HG02973 (cell line): Measurements from ENCODE around the gene SRPK2.
"Not testable (repeated sequence)": the region's sequence is repeated elsewhere in the genome, so short reads cannot be mapped to it uniquely, and the experiment has no call there.

Experiments used
- ATAC-seq: cut with Tn5 transposase; IDR thresholded peaks from one replicate; pipeline ENCODE4 v1.9.1; 2021; ENCODE audit warnings: moderate library complexity; ENCODE audit not compliant: unreplicated experiment

Gene SRPK2

DNA sequence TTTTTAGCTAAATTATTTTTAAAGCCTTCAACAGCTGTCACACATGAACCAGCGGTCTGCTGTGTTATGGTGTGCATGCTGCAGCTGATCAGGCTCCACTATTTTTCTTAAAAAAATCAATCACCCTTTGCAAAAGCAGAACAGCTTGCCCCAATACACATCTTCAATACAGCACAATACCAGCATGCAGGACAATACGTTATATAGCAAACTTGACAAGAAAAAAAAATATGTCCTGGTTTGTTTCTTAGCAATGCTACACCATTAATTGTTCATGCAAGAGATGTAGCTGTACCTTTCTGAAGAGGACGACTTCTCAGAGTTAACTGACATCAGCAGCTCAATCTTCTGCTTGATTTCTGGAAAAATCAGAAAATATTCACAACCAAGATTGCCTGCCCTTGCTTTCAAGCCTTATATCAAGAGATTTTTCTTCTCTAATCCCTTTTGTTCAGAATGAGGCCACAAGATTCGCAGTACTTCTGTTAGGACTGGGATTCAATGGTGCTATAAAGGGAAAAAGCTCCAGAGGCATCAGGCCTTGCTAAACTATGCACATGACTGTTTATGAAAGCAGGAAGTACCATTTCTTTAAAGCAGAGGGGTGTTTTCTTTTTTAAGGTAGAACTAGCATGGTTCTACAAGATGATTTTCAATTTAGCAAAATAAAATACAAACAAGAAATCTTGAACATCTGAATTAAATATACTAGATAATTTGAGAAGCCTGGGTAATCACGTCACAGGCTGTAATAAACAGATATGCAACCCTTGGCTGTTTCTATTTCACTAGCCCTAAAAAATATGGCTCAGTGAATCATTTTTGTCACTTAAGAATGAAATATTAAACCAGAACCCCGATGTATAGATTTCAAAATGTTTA, 120.0 kb downstream of the SRPK2 start:
- ATAC-seq: peak; percentile 66

DNA sequence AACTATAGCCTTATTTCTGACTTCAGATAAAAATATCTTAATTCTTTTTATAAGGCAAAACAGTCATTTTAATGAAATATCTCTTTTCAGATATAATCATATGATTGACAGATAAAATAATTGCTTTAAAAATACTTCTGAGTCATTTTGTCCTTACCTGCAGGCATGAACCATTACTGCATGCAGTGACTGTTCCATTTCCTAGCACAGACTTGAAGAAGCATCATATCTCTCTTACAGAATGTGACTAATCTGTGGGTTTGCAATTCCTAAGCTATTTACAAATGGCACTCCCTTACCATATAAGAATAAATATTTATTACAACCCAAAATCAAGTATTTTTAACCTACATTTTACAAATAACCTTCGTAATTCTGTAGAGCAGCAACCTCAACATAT, 120.7 kb downstream of the SRPK2 start:
- ATAC-seq: no peak

DNA sequence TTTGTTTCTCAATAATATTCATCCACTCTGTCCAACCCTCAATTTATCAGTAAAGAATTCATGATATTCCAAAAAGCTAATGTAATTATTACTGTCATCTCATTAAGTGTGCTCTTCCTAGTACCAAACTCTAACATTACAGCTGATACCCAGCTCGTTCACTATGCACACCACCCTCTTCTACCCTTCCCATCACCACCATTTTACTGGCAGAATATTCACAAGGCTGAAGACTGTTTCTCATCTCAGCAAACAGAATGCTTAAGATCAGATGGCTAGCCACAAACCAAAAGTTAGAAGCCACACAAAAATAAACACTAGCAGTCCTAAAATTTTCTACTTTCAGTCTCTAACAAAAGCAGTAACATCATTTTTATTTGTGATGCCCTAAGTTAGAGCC, 121.5 kb downstream of the SRPK2 start:
- ATAC-seq: no peak

DNA sequence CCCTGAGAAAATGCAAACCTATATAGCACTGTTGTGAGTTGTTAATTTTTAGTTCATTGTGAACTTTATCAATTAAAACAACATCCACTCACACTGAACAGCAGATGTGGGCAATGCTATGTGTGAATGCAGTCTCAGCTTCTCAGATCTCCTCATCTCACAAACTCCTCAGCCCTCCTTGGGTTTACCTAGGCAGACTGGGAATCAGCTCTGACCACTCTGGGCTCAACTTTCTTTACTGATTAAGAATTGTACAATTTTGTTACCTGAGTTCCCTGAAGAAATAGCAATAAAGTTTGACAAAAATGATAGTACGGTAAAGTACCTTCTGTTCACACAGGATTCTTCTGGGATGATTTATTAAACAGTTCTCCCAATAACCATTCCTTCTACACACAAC, 124.0 kb downstream of the SRPK2 start:
- ATAC-seq: no peak

DNA sequence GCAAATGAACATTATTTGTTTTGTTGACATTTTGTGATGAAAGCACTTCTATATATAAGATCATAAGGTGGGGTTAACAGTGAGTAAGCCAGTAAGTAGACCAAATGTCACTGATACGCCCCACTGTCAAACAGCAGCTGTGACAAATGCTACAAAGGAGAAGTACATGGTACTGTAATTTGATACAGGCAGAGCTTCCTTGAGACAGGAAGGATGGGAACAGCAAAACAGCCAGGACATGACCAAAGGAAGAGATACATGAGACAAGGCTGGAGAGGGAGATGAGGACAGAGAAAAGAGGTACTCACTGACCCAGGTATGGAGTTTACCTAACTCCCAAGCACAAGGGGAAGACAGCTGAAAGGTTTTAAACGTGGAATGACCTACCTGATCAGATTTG, 127.0 kb downstream of the SRPK2 start:
- ATAC-seq: no peak

DNA sequence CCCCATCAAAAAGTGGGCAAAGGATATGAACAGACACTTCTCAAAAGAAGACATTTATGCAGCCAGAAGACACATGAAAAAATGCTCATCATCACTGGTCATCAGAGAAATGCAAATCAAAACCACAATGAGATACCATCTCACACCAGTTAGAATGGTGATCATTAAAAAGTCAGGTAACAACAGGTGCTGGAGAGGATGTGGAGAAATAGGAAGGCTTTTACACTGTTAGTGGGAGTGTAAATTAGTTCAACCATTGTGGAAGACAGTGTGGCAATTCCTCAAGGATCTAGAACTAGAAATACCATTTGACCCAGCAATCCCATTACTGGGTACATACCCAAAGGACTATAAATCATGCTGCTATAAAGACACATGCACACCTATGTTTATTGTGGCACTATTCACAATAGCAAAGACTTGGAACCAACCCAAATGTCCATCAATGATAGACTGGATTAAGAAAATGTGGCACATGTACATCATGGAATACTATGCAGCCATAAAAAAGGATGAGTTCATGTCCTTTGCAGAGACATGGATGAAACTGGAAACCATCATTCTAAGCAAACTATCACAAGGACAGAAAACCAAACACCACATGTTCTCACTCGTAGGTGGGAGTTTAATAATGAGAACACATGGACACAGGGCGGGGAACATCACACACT, 128.4 kb downstream of the SRPK2 start:
- not testable (repeated sequence) for ATAC-seq

DNA sequence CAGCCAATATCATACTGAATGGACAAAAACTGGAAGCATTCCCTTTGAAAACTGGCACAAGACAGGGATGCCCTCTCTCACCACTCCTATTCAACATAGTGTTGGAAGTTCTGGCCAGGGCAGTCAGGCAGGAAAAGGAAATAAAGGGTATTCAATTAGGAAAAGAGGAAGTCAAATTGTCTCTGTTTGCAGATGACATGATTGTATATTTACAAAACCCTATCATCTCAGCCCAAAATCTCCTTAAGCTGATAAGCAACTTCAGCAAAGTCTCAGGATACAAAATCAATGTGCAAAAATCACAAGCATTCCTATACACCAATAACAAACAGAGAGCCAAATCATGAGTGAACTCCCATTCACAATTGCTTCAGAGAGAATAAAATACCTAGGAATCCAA, 129.8 kb downstream of the SRPK2 start:
- not testable (repeated sequence) for ATAC-seq

DNA sequence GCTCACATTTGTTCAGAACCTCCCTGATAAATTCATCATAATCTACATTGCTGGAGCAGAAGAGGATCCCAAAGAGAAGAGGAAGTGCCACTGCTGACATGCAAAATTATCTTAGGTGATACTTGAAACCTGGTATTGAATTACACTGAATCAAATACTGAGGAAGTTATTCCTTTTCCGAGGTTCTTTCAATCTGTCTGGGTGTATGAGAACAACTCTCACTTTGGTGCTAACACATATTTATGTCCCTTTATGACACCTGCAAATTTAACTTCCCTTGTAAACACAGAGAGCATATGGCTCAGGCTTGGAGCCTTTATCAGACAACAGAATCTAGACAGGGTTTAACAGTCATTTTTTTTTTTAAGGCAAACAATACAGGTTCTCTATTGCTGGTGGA, 131.4 kb downstream of the SRPK2 start:
- no peak for ATAC-seq

DNA sequence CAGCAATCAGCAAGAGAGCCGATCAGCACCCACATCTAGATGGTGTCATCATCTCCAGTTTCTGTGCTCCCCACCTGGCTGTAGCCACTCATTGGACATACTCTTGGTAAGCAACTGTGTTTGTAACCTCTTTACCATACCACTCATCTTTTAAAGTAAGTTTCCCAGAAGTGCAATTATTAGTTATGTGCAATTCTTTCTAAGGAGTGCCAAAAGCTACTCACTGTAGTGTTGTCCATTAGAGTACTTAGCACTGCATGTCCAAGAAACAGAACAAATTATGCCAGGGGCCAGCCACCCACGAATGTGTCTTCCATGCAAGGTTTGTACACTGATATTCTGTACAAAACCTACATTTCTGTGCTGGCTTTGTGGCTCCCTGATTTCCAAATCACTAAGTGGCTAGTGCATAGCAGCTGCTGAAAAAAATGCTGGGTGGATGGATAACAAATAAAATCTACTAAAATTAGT, 131.9 kb downstream of the SRPK2 start:
- ATAC-seq: no peak

DNA sequence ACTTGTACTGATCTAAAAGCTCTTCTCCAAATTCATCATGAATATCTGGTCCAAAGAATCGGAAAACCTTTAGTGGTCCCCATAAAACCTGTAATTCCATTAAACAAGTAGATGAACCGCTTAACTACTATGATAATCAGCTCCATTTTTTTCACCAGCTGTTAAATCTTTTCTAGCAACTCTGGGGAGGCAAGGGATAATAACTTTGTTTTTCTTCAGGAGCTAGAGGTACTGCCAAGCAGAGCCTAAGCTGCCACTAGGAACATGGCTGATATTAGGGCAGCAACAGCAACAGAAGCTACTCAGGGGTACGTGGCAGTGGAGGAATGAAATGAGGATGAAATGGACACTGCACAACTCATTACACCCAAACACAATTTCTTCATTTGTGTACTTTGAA, 138.0 kb downstream of the SRPK2 start:
- no peak for ATAC-seq

DNA sequence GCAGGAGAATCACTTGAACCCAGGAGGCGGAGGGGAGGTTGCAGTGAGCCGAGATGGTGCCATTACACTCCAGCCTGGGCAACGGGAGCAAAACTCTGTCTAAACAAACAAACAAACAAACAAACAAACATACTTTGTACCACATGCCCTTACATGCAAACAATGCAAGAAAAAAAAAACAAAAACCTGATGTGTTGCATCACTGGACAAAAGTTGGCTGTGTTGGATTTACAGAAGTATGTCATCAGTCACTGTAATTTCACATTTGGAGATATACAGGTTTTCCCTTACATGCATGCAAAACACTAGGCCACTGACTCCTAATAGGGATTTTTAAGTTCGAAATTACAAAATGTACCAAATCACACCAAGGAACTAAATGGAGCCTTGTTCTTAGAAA, 138.5 kb downstream of the SRPK2 start:
- no peak for ATAC-seq

DNA sequence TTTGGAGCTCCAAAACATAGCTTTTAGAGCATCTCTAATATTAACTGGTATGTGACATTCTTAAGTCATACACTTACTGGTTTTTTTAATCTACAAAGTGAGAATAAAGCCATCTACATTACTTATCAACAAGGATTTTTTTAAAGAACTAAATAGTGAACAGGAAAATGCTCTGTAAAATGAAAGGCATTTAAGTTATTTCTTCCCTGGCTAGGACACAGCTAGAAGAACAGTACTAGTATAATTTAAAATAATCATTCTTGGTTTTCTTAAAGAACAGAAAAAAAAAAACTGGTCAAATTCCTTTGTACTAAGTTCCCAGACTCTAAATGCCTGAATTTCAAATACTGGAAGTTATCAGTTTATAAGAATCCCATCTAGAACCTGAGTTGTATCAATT, 139.5 kb downstream of the SRPK2 start:
- ATAC-seq: no peak

DNA sequence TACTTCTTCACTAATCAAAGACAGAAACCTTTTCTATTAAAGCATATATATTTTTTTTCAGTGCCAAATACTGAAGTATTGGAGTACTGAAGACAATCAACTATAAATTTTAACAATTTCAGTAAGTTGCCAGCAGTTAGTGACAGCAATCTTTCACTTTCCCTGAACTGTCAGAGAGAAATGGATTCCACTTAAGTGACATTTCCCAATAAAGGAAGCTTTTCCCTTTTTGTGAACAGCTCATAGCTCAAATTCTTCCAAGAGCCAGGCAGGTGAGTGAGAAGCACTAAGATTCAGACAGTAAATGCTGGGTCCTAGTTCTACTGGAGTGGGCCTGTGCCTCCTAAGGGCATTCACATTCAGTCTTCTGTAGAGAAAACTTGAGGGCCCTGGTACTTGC, 142.0 kb downstream of the SRPK2 start:
- ATAC-seq: no peak

DNA sequence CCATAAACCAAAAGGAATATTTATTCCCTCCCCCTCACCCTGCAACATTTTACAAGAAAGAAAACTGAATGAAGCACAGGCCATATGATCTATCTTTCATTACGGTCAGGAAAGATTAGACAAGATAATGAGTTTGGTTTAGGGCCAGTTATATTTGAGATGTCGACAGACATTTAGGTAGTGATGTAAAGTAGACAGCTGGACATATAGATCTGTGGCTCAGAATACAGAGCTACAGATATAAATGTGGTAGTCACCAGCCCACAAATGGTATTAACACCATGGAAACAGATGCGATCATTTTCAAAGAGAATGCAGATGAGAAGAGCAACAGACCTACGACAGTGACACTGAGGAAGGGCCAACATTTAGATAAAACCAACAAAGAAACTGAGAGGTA, 142.5 kb downstream of the SRPK2 start:
- no peak for ATAC-seq

DNA sequence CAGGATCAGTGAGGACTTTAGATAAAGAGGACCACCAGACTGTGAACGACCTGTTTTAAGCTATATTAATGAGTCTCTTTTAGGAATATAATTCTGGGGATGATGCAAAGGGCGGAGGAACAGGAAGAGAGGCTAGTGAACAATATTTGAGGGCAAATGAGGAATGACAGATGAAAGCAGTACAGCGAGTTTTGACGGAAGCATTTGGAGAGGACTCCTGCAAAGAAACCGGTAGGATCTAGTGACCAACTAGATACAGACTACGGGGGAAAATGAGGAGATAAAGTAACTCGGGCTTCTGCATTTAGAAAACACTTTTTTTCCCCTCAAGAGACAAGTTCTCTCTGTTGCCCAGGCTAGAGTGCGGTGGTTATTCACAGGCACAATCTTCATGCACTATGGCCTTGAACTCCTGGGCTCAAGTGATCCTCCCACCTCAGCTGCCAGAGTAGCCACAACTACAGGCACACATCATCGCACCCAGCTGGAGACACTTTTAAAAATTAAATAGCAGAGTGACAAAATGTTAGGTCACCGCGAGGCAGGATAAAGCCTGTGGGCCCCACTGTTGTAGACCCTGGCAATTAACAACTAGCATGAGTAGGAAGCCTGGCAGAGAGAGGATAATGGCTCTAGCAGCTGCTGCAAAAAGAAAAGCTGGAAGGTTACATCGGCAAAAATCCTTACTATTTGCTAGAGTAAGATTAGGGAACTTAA, 143.2 kb downstream of the SRPK2 start:
- ATAC-seq: no peak

DNA sequence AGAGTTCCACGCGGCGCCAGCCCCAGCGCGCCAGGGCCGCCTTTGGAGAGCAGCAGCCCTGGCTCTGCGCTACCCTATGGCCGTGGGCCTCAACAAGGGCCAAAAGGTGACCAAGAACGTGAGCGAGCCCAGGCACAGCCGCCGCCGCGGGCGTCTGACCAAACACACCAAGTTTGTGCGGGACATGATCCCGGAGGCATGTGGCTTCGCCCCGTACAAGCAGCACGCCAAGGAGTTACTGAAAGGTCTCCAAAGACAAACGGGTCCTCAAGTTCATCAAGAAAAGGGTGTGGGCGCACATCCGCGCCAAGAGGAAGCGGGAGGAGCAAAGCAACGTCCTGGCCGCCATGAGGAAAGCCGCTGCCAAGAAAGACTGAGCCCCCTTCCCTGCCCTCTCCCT, 144.1 kb downstream of the SRPK2 start:
- ATAC-seq: no peak

DNA sequence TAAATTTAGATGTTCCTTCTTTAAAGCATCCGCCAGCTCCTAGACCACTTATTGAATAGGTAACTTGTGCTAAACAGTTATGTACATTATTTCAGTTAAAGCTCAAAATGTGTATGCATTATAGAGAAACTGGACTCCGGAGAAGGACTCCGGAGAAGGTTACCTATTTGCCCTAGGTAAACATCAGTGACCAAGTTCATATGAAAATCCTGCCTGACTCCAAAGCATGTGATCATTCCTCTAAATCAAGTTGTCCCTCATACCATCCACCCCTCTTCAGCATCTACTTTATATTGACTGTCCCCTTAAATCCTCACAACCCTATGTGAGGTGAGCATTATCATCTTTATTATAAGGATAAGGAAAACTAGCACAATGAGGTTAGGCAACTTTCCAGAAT, 147.5 kb downstream of the SRPK2 start:
- ATAC-seq: no peak

DNA sequence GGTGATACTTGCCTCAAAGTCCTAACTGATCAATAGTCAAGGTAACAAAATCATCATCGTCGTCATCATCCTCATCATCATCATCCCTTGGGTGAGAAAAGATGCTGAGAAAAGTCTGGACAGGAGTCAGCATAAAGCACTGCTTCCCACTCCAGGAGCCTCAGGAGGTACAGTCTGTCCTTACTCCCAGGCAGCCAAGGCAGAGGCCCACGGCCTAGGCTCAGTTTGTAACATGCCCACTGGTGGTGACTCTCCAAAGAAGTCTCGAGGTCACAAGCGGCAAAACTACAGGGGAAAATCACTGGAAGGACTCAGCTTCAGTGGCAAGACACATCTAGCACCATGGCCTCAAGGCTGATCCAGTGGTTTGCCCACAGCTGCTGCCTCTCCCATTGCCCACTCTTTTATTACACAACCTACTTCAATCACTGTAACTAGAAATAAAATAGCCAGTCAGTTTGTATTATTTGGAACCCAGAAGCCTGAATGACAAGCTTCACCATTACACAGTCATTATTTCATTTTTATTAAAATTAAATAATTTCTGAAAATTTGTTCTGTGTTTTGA, 150.4 kb downstream of the SRPK2 start:
- no peak for ATAC-seq

DNA sequence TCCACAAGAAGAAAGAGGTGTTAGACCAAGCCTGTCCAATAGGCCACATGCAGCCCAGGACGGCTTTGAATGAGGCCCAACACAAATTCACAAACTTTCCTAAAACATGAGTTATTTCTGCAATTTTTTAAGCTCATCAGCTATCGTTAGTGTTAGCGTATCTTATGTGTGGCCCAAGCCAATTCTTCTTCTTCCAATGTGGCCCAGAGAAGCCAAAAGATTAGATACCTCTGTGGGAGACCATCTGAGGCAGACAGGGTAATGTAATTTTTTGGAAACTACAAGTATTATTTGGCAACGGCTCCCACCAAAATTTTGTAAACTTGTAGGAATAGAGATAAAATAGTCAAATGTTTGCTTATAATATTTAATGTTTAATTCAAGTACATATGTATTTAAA, 153.8 kb downstream of the SRPK2 start:
- ATAC-seq: no peak

DNA sequence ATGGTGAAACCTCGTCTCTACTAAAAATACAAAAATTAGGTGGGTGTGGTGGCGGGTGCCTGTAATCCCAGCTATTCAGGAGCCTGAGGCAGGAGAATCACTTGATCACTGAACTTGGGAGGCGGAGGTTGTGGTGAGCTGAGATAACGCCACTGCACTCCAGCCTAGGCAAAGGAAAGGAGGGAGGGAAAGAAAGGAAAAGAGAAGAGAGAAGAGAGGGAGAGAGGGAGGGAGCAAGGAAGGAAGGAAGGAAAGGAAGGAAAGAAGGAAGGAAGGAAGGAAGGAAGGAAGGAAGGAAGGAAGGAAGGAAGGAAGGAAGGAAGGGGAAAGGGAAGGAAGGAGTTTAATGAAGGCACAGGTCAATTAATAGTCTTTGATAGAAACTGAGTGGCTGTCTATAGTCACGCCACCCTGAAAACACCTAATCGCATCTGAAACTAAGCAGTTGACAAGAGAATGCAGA, 155.9 kb downstream of the SRPK2 start:
- not testable (repeated sequence) for ATAC-seq

DNA sequence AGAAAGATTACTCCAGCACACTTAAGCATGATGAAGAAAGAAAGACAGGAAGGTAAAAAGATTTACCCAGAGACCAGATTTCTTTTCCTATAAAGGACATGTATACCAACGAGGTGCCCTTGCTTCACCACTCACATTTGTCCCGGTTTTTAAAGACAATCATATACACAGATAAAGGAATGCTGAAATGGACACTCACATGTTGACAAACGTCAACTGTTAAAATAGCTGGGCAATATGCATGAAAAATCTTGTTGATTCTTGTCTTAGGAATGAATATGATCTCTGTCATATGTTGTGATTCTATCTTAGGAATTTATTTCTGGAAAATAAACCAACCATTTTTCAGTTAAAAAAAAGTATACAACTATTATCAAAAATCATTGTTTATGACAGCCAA, 158.2 kb downstream of the SRPK2 start:
- ATAC-seq: no peak
